ENCODE results near the gene EHD1.

Gene EHD1

DNA sequence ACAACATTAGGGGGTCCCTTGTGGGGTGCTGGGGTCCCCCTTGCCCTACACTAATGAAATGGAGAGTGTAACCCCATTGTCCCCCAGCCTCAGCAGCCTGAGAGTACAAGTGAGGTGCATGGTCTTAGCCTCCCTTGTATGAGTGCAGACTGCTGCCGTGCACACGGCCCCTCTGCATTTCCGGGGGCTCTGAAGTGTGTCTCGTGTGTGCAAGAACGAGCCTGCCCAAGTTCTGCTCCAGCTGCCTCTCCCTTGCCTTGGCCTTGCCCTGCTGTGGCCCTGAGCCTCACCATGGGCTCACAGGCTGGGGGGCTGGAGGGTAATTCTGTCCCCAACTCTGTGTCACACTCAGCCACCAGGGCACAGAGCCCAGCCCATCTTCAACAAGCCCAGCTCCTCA, 5.2 kb upstream of the EHD1 start:
- H3K27me3 ChIP-seq (ENCODE audit: control insufficient read depth in 2 of 2, insufficient read depth in 2 of 2, low read length in 2 of 2): no peaks in the 10 kb centered on the region
- H3K4me1 ChIP-seq (ENCODE audit: control insufficient read depth in 2 of 2, insufficient read depth in 2 of 2, low read length in 2 of 2): peaks cover 23 to 35% of the 10 kb centered on the region in 2 donors
- no peak overlapping the region for H3K9ac ChIP-seq (ENCODE audit: low read depth in 1 of 2, low read length in 2 of 2)
- H3K27ac ChIP-seq (ENCODE audit: low read depth in 2 of 2, low read length in 2 of 2): no peak overlapping the region
- no peaks in the 10 kb centered on the region for H3K9me3 ChIP-seq (ENCODE audit: control insufficient read depth in 2 of 2, low read length in 2 of 2)
- H3K36me3 ChIP-seq (ENCODE audit: control insufficient read depth in 2 of 2, insufficient read depth in 2 of 2, low read length in 2 of 2): no peaks in the 10 kb centered on the region
- H3K4me3 ChIP-seq (ENCODE audit: low read length in 2 of 2): no peak overlapping the region

DNA sequence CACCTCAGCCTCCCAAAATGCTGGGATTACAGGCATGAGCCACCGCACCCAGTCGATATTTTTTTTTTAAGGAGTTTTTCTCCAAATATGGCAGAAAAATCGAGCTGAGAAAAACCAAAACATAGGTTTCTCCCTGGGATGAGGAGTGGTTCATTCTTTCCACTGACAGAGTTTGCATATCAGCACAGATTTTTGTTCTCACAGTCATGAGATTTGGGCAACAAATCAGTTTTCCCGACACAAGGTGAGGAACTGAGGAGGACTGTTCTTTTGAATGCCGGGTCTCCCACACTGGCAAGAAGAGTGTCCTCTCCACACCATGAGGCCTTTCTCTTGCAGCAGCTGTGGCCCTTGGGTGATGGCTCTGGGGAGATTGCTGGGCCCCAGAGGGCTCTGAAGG, 3.8 kb upstream of the EHD1 start:
- H3K27ac ChIP-seq (ENCODE audit: low read depth in 2 of 2, low read length in 2 of 2): no peak overlapping the region
- H3K9ac ChIP-seq (ENCODE audit: low read depth in 1 of 2, low read length in 2 of 2): no peak overlapping the region
- H3K4me1 ChIP-seq (ENCODE audit: control insufficient read depth in 2 of 2, insufficient read depth in 2 of 2, low read length in 2 of 2): peaks cover 18 to 28% of the 10 kb centered on the region in 2 donors

DNA sequence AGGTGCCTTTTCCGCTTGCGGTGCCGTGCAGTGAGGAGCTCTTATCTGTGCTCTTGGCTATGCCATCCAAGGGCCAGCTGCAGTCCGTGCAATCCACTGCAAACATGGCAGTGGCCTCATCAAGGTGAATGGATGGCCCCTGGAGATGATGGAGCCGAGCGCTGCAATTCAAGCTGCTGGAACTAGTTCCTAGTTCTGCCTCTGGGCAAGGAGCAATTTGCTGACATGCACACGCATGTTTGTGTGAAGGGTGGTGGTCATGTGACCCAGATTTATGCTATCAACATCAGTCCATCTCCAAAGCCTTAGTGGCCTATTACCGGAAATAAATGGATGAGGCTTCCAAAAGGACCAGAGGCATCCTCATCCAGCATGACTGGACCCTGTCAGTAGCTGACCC, 3.1 kb upstream of the EHD1 start:
- no peaks in the 10 kb centered on the region for H3K36me3 ChIP-seq (ENCODE audit: control insufficient read depth in 2 of 2, insufficient read depth in 2 of 2, low read length in 2 of 2)
- peaks cover 25 to 33% of the 10 kb centered on the region in 2 donors for H3K4me1 ChIP-seq (ENCODE audit: control insufficient read depth in 2 of 2, insufficient read depth in 2 of 2, low read length in 2 of 2)
- no peak overlapping the region for H3K9ac ChIP-seq (ENCODE audit: low read depth in 1 of 2, low read length in 2 of 2)
- no peak overlapping the region for H3K4me3 ChIP-seq (ENCODE audit: low read length in 2 of 2)
- no peaks in the 10 kb centered on the region for H3K27me3 ChIP-seq (ENCODE audit: control insufficient read depth in 2 of 2, insufficient read depth in 2 of 2, low read length in 2 of 2)
- H3K27ac ChIP-seq (ENCODE audit: low read depth in 2 of 2, low read length in 2 of 2): no peak overlapping the region
- no peaks in the 10 kb centered on the region for H3K9me3 ChIP-seq (ENCODE audit: control insufficient read depth in 2 of 2, low read length in 2 of 2)

More for the DNA sequence above, 3.8 kb upstream of the EHD1 start:
- Histone ChIP-seq H3K4me3 (ENCODE audit: low read length in 2 of 2) (no peak overlapping the region), H3K9me3 (ENCODE audit: control insufficient read depth in 2 of 2, low read length in 2 of 2) (no peaks in the 10 kb centered on the region), H3K36me3 (ENCODE audit: control insufficient read depth in 2 of 2, insufficient read depth in 2 of 2, low read length in 2 of 2) (no peaks in the 10 kb centered on the region), H3K27me3 (ENCODE audit: control insufficient read depth in 2 of 2, insufficient read depth in 2 of 2, low read length in 2 of 2) (no peaks in the 10 kb centered on the region)

DNA sequence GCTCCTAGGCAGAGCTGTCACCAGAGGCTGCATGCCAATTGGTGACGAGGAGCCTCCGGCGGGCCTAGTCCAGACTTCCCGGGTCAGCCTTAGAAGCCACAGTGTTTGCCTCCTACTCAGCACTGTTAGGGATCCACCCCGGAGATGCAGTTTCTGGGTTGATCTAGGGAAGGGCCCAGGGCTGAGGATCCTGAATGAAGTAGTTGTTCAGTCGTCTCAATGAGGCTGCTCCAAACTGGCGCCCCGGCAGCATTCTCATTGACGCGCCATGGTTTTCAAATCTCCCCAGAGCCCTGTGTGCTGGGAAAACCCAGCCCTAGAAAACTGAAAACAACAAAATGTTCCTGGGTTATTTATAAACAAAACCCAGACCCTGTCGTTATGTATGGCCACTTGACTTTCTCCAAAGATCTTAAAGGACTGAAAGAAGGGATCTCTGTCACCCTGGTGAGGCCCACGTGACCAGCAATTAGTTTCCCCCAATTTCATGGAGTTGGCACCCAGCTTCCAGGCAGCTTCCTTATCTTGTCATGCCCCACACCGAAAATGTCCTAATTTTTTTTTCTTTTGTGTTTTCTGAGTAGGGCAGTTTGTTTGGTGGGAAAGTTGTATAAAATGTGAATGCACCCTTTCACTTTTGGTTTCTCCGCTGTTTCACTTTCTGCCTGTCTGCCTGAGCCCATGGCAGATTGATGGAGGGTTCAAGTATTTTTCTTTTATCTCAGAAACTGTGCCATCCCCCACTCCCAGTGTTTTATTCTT, 2.0 kb upstream of the EHD1 start:
- no peak overlapping the region for H3K9ac ChIP-seq (ENCODE audit: low read depth in 1 of 2, low read length in 2 of 2)
- peaks cover 33 to 42% of the 10 kb centered on the region in 2 donors for H3K4me1 ChIP-seq (ENCODE audit: control insufficient read depth in 2 of 2, insufficient read depth in 2 of 2, low read length in 2 of 2)
- no peaks in the 10 kb centered on the region for H3K9me3 ChIP-seq (ENCODE audit: control insufficient read depth in 2 of 2, low read length in 2 of 2)
- peaks cover 0 to 2% of the 10 kb centered on the region in 2 donors for H3K36me3 ChIP-seq (ENCODE audit: control insufficient read depth in 2 of 2, insufficient read depth in 2 of 2, low read length in 2 of 2)
- H3K27me3 ChIP-seq (ENCODE audit: control insufficient read depth in 2 of 2, insufficient read depth in 2 of 2, low read length in 2 of 2): no peaks in the 10 kb centered on the region
- H3K27ac ChIP-seq (ENCODE audit: low read depth in 2 of 2, low read length in 2 of 2): peak overlapping the region; percentile 39 to 44
- no peak overlapping the region for H3K4me3 ChIP-seq (ENCODE audit: low read length in 2 of 2)

DNA sequence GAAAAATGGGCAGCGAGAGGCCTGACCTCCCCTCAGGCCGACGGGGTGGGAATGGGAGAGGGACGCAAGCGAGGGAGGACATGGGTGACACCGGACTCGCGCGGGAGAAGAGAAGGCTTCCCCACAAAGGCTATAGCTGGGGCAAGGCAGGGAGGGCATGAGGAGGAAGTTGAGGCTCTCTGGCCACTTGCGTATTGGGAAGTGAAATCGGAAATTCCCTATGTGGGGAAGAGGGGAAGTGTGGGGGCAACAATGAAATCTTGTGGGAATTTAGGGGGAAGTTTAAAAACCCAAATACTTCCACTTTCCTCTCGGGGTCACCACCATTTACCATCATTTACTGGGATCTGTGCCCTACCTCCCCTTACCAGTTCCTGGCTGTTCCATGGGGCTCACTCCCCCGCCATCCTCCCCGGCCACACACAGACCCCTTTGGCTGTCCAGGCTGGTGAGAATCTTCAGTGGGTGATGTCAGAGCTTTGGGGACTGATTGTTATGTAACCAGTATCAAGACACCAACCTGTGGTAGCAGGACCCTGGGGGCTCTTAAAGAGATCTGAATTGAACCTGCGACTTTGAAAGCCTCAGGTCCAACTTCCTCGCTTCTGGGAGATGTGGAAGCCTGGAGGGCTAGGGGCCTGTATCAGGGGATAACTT, 951 bp upstream of the EHD1 start:
- Histone ChIP-seq H3K9me3 (ENCODE audit: control insufficient read depth in 2 of 2, low read length in 2 of 2) (no peaks in the 10 kb centered on the region), H3K27ac (ENCODE audit: low read depth in 2 of 2, low read length in 2 of 2) (peak overlapping the region; percentile 94 to 96), H3K36me3 (ENCODE audit: control insufficient read depth in 2 of 2, insufficient read depth in 2 of 2, low read length in 2 of 2) (peaks cover 4 to 7% of the 10 kb centered on the region in 2 donors), H3K4me3 (ENCODE audit: low read length in 2 of 2) (peak overlapping the region; percentile 85 to 86), H3K4me1 (ENCODE audit: control insufficient read depth in 2 of 2, insufficient read depth in 2 of 2, low read length in 2 of 2) (peaks cover 39 to 48% of the 10 kb centered on the region in 2 donors), H3K27me3 (ENCODE audit: control insufficient read depth in 2 of 2, insufficient read depth in 2 of 2, low read length in 2 of 2) (no peaks in the 10 kb centered on the region), H3K9ac (ENCODE audit: low read depth in 1 of 2, low read length in 2 of 2) (peak overlapping the region; percentile 88 to 98)

DNA sequence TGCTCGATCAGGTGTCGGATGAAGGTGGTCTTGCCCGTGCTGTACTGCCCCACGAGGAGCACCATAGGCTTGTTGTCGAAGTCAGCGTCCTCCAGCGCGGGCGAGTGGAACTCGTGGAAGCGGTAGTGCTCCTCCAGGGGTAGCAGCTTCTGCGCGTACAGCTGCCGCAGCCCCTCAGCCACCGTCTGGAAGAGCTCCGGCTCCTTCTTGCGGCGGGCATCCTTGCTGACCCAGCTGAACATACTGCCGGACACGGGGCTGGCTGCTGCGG, 263 bp downstream of the EHD1 start:
- peak overlapping the region; percentile 97 to 99 for H3K4me3 ChIP-seq (ENCODE audit: low read length in 2 of 2)
- peaks cover 45 to 53% of the 10 kb centered on the region in 2 donors for H3K4me1 ChIP-seq (ENCODE audit: control insufficient read depth in 2 of 2, insufficient read depth in 2 of 2, low read length in 2 of 2)
- H3K9ac ChIP-seq (ENCODE audit: low read depth in 1 of 2, low read length in 2 of 2): peak overlapping the region; percentile 96
- peaks cover 10 to 13% of the 10 kb centered on the region in 2 donors for H3K36me3 ChIP-seq (ENCODE audit: control insufficient read depth in 2 of 2, insufficient read depth in 2 of 2, low read length in 2 of 2)
- peak overlapping the region; percentile 84 to 94 for H3K27ac ChIP-seq (ENCODE audit: low read depth in 2 of 2, low read length in 2 of 2)
- H3K9me3 ChIP-seq (ENCODE audit: control insufficient read depth in 2 of 2, low read length in 2 of 2): no peaks in the 10 kb centered on the region
- H3K27me3 ChIP-seq (ENCODE audit: control insufficient read depth in 2 of 2, insufficient read depth in 2 of 2, low read length in 2 of 2): no peaks in the 10 kb centered on the region

DNA sequence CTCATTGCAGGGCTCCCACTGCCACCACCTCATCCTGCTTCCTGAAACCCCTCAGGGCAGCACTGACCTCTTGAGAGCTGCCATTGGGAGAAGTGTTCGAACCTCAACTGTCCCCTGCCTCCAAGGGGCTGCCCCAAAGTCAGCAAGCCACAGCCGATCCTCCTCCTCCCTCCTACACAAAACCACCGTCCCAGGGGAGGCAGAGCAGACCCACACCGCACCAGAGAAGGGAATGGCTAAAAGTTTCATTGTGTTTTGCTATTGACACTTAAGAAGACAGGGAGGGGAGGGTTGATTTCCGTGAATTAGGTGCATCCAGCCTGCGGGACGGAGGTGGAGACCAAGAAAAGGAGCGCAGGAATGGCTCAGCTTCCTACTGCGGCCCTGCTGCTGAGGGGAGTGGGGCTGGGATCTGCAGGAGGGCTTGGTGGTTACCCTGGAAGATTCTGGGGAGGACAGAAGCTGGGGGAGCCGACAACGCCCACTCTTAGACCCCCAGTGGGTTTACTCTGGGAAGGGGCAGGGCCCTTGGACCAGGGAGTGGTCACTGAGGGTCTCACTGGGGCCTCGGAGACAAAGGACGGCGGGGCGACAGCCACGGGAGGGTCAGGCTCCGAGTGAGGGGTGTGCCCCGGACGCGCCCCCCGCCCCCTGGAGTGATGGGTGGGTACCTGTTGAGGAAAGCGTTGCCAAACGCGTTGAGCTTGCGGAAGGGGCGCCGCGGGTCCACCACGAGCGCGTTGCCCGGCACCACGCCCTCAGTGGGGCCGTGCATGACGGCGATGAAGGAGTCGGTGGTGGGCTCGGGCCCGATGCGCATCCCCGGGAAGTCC, 815 bp downstream of the EHD1 start:
- peaks cover 49 to 59% of the 10 kb centered on the region in 2 donors for H3K4me1 ChIP-seq (ENCODE audit: control insufficient read depth in 2 of 2, insufficient read depth in 2 of 2, low read length in 2 of 2)
- no peaks in the 10 kb centered on the region for H3K9me3 ChIP-seq (ENCODE audit: control insufficient read depth in 2 of 2, low read length in 2 of 2)
- no peaks in the 10 kb centered on the region for H3K27me3 ChIP-seq (ENCODE audit: control insufficient read depth in 2 of 2, insufficient read depth in 2 of 2, low read length in 2 of 2)
- H3K27ac ChIP-seq (ENCODE audit: low read depth in 2 of 2, low read length in 2 of 2): peak overlapping the region; percentile 84 to 94
- H3K4me3 ChIP-seq (ENCODE audit: low read length in 2 of 2): peak overlapping the region; percentile 97 to 99
- peaks cover 14 to 17% of the 10 kb centered on the region in 2 donors for H3K36me3 ChIP-seq (ENCODE audit: control insufficient read depth in 2 of 2, insufficient read depth in 2 of 2, low read length in 2 of 2)
- peak overlapping the region; percentile 96 for H3K9ac ChIP-seq (ENCODE audit: low read depth in 1 of 2, low read length in 2 of 2)

DNA sequence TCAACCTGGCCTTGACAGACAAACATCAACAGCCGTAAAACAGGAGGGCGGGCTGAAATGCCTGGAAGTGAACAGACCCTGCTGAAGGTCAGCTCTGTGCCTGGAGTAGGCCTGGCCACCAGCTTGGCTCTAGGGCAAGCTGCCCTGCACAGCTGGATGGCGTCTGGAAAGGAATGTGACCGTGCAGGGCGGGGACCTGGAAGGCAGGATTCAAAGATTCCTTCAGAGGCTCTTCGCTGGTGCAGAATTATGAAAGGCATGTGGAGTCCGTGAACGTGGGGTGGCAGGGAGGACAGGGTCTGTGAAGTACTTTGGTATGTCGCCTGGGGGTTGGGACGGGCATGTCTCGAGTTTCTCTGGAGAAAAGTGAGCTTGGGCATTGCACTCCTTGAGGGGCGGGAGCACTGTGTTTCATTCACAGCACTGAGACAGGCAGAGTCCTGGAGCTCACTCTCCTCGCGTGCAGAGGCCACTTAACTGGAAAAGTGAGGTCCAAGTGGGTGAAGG, 1.5 kb downstream of the EHD1 start:
- Histone ChIP-seq H3K9ac (ENCODE audit: low read depth in 1 of 2, low read length in 2 of 2) (peak overlapping the region; percentile 96), H3K4me1 (ENCODE audit: control insufficient read depth in 2 of 2, insufficient read depth in 2 of 2, low read length in 2 of 2) (peaks cover 56 to 64% of the 10 kb centered on the region in 2 donors), H3K27me3 (ENCODE audit: control insufficient read depth in 2 of 2, insufficient read depth in 2 of 2, low read length in 2 of 2) (no peaks in the 10 kb centered on the region), H3K36me3 (ENCODE audit: control insufficient read depth in 2 of 2, insufficient read depth in 2 of 2, low read length in 2 of 2) (peaks cover 14 to 19% of the 10 kb centered on the region in 2 donors), H3K9me3 (ENCODE audit: control insufficient read depth in 2 of 2, low read length in 2 of 2) (no peaks in the 10 kb centered on the region), H3K27ac (ENCODE audit: low read depth in 2 of 2, low read length in 2 of 2) (peak overlapping the region; percentile 84 to 94), H3K4me3 (ENCODE audit: low read length in 2 of 2) (peak overlapping the region; percentile 97 to 99)

DNA sequence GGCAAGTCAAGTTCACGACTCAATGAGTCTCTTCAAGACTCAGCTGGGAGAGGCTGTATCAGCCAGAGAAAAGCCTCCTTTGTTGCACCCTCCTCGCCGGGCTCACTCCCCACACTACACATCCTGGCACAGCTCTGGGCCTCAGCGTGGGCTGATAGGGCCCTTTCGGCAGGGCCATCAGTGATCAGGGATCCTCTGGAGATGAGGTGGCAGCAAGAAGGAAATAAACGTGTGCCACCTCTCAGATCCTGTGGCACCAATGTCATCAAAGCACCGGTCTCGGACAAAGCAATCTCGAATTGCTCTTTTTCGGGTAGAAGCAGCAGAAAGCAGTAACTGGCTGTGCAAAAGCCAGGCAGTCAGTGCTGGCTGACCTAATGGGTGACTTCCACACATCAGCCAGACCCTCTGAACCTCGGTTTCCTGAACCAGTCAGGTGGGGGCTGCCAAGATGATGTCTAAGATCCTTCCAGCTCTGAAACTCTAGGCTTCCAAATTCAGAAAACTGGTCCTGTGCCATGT, 2.1 kb downstream of the EHD1 start:
- Histone ChIP-seq H3K9ac (ENCODE audit: low read depth in 1 of 2, low read length in 2 of 2) (peak overlapping the region; percentile 96), H3K4me1 (ENCODE audit: control insufficient read depth in 2 of 2, insufficient read depth in 2 of 2, low read length in 2 of 2) (peaks cover 62 to 70% of the 10 kb centered on the region in 2 donors), H3K4me3 (ENCODE audit: low read length in 2 of 2) (peak overlapping the region; percentile 97 to 99), H3K27me3 (ENCODE audit: control insufficient read depth in 2 of 2, insufficient read depth in 2 of 2, low read length in 2 of 2) (no peaks in the 10 kb centered on the region), H3K9me3 (ENCODE audit: control insufficient read depth in 2 of 2, low read length in 2 of 2) (no peaks in the 10 kb centered on the region), H3K36me3 (ENCODE audit: control insufficient read depth in 2 of 2, insufficient read depth in 2 of 2, low read length in 2 of 2) (peaks cover 15 to 24% of the 10 kb centered on the region in 2 donors), H3K27ac (ENCODE audit: low read depth in 2 of 2, low read length in 2 of 2) (peak overlapping the region; percentile 84 to 94)

Measured in mucosa of rectum (tissue), 2 donors.